K562 (cell line): ENCODE data around the gene ABCA13.

Experiments used
- KLF13 ChIP-seq: fragments of 450-650 bp; IDR thresholded peaks from 2 replicates; pipeline ENCODE4 v1.6.1; 2016; ENCODE audit warnings: missing genetic modification characterization, low read depth, mild to moderate bottlenecking, missing compliant biosample characterization, moderate library complexity, borderline replicate concordance
- YY1 ChIP-seq, 3 experiments: IDR thresholded peaks; 2 replicates each; pipeline ENCODE4 v1.6.1; 2011; ENCODE audit warnings: low read length in 2 of 3, mild to moderate bottlenecking in 2 of 3, moderate library complexity in 2 of 3, borderline replicate concordance in 1 of 3, control low read depth in 1 of 3, low read depth in 1 of 3; ENCODE audit not compliant: insufficient read depth in 3 of 3, insufficient replicate concordance in 2 of 3, control insufficient read depth in 1 of 3, insufficient read length in 1 of 3; ENCODE audit errors: extremely low read depth in 1 of 3
- TF ChIP-seq, protein P1 (sequence below), 3 experiments: IDR thresholded peaks in 2 of 3; conservative IDR thresholded peaks in 1 of 3; 2 replicates each; pipeline ENCODE4 v1.5.1; 2011 to 2012; ENCODE audit warnings: low read length in 3 of 3, mild to moderate bottlenecking in 3 of 3, control low read depth in 2 of 3, improper control_type of control experiment in 1 of 3, inconsistent platforms in 1 of 3, low read depth in 1 of 3, mixed read lengths in 1 of 3, moderate library complexity in 1 of 3; ENCODE audit not compliant: insufficient read depth in 2 of 3

DNA sequence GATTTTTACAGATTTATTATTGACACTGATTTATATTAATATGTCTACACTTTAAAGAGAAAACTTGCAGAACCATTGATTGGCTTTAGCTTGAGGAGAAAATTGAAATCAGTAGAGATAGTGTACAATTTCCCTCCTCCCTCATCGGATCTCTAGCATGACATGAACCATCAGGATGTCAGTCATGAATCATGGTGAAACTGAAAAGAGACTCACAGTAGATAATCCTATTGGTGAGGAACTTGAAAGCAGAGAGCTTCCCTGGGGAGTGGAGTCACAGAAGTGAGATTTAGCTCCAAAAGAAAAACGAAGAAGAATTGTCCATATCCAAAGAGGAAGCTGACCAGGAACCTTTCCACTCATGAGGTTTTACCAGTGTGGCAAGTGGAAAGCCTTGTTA lies 346.8 kb downstream of the ABCA13 start:
- TF ChIP-seq, protein P1, sequence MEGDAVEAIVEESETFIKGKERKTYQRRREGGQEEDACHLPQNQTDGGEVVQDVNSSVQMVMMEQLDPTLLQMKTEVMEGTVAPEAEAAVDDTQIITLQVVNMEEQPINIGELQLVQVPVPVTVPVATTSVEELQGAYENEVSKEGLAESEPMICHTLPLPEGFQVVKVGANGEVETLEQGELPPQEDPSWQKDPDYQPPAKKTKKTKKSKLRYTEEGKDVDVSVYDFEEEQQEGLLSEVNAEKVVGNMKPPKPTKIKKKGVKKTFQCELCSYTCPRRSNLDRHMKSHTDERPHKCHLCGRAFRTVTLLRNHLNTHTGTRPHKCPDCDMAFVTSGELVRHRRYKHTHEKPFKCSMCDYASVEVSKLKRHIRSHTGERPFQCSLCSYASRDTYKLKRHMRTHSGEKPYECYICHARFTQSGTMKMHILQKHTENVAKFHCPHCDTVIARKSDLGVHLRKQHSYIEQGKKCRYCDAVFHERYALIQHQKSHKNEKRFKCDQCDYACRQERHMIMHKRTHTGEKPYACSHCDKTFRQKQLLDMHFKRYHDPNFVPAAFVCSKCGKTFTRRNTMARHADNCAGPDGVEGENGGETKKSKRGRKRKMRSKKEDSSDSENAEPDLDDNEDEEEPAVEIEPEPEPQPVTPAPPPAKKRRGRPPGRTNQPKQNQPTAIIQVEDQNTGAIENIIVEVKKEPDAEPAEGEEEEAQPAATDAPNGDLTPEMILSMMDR (IDR thresholded peaks at IDR 0.05 in 2 of 3, conservative IDR thresholded peaks at IDR 0.05 in 1 of 3; ENCODE audit: insufficient read depth in 2 of 3, low read depth in 1 of 3, low read length in 3 of 3) = no peak
- no peak for TF ChIP-seq YY1 (IDR thresholded peaks at IDR 0.05; ENCODE audit: borderline replicate concordance in 1 of 3, control insufficient read depth in 1 of 3, extremely low read depth in 1 of 3, insufficient read depth in 3 of 3, insufficient read length in 1 of 3, insufficient replicate concordance in 2 of 3, low read depth in 1 of 3, low read length in 2 of 3)
- no peak for TF ChIP-seq KLF13 (tag)
